Neural progenitor cell (in vitro differentiated cells): ENCODE measurements around the gene RBMS1. TPM values are rescaled to one million over a fixed set of nuclear protein-coding genes. Genes with fewer than 3 reads are reported as not detected.
A peak's percentile ranks its signal among the peaks of the same experiment; 100 is the strongest.

ENCODE experiments used
- DNase-seq: peaks from one replicate; pipeline ENCODE4 v3.0.0-alpha.2; 2016; ENCODE audit warnings: low spot score
- H2AFZ ChIP-seq: fragments of 200-600 bp; sonication (generic); replicated peaks from 2 replicates; pipeline ENCODE4 v1.6.1; 2016; ENCODE audit warnings: antibody characterized with exemption
- H3F3A ChIP-seq: fragments of 200-600 bp; sonication (generic); 2 replicates; pipeline ENCODE4 v1.6.1; 2016; ENCODE audit warnings: antibody characterized with exemption, low read depth
- H3K27ac ChIP-seq: fragments of 200-600 bp; sonication (generic); 2 replicates; pipeline ENCODE4 v1.5.1; 2016; ENCODE audit warnings: mild to moderate bottlenecking
- H3K27me3 ChIP-seq: fragments of 200-600 bp; sonication (generic); 2 replicates; pipeline ENCODE4 v1.6.1; 2016; ENCODE audit warnings: mild to moderate bottlenecking, moderate library complexity
- H3K36me3 ChIP-seq: fragments of 200-600 bp; sonication (generic); 2 replicates; pipeline ENCODE4 v1.5.1; 2016
- H3K4me1 ChIP-seq: fragments of 200-600 bp; sonication (generic); 2 replicates; pipeline ENCODE4 v1.6.1; 2016; ENCODE audit warnings: mixed run types
- H3K4me2 ChIP-seq: fragments of 200-600 bp; sonication (generic); 2 replicates; pipeline ENCODE4 v1.6.1; 2016
- H3K4me3 ChIP-seq: fragments of 200-600 bp; sonication (generic); 2 replicates; pipeline ENCODE4 v1.5.1; 2016
- H3K79me2 ChIP-seq: fragments of 200-600 bp; sonication (generic); 2 replicates; pipeline ENCODE4 v1.6.1; 2016; ENCODE audit warnings: low read depth
- H3K9ac ChIP-seq: fragments of 200-600 bp; sonication (generic); 2 replicates; pipeline ENCODE4 v1.6.1; 2016
- H3K9me3 ChIP-seq: fragments of 200-600 bp; sonication (generic); 2 replicates; pipeline ENCODE4 v1.5.1; 2016; ENCODE audit warnings: low read depth
- H4K20me1 ChIP-seq: fragments of 200-600 bp; sonication (generic); 2 replicates; pipeline ENCODE4 v1.6.1; 2016; ENCODE audit warnings: low read depth
- H3K27ac Mint-ChIP-seq: 3 replicates; pipeline ENCODE4 v1.8.0; 2021; ENCODE audit warnings: mixed read lengths
- H3K27me3 Mint-ChIP-seq: 2 replicates; pipeline ENCODE4 v1.8.0; 2022; ENCODE audit warnings: low read depth, mild to moderate bottlenecking, inconsistent platforms, moderate library complexity, mixed read lengths; ENCODE audit not compliant: insufficient read depth
- H3K36me3 Mint-ChIP-seq: 3 replicates; pipeline ENCODE4 v1.8.0; 2021; ENCODE audit warnings: mixed read lengths
- H3K4me1 Mint-ChIP-seq: 3 replicates; pipeline ENCODE4 v1.8.0; 2021; ENCODE audit warnings: mixed read lengths
- H3K4me3 Mint-ChIP-seq: 3 replicates; pipeline ENCODE4 v1.8.0; 2021; ENCODE audit warnings: mild to moderate bottlenecking, moderate library complexity, mixed read lengths
- H3K9me3 Mint-ChIP-seq: 3 replicates; pipeline ENCODE4 v1.8.0; 2020; ENCODE audit warnings: mixed read lengths
- EZH2 ChIP-seq: fragments of 200-600 bp; sonication (generic); IDR thresholded peaks from 2 replicates; pipeline ENCODE4 v1.6.1; 2017; ENCODE audit warnings: antibody characterized with exemption, mild to moderate bottlenecking, moderate library complexity
- EZH2phosphoT487 ChIP-seq: fragments of 200-600 bp; sonication (generic); IDR thresholded peaks from 2 replicates; pipeline ENCODE4 v1.6.1; 2017; ENCODE audit warnings: antibody characterized with exemption
- total RNA-seq: library from RNA; depleted of rRNA; stranded (reverse); fragments of >200 nt; gene quantifications from 2 replicates; pipeline ENCODE4 v1.2.3, GENCODE V29; 2015; ENCODE audit warnings: low replicate concordance
- TF ChIP-seq, protein P1 (sequence below): fragments of 200-600 bp; sonication (generic); IDR thresholded peaks from 2 replicates; pipeline ENCODE4 v1.5.1; 2017; ENCODE audit warnings: antibody characterized with exemption, mild to moderate bottlenecking

The RBMS1 gene
- total RNA-seq, 1 donor from 2014 or later, result 101 TPM

DNA sequence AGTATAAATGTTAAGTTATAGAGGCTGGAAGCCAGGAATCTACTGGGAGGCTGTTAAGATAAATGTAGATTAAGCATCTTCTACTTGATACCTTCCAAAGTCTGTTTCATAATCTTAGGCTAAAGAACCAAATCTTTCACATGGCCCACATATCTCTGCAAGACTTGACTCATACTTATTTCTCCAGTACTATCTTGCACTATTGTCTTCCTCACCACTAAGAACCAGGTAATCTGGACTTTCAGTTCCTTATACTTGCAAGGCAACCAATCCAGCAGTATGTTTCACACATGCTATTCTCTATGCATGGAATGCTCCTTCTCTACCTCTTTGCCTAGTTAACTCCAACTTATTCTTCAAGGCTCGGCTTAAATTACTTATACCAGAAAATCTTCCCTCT is 62.2 kb downstream of the RBMS1 start:
- H3K36me3 Mint-ChIP-seq, result peaks cover 16% of the 10 kb centered on the region
- no peak overlapping the region for H3K4me2 ChIP-seq
- H3K4me1 Mint-ChIP-seq, result peaks cover 9% of the 10 kb centered on the region
- no peaks in the 10 kb centered on the region for H4K20me1 ChIP-seq
- no peaks in the 10 kb centered on the region for H3K27me3 Mint-ChIP-seq
- peaks cover 2% of the 10 kb centered on the region for H3K9me3 Mint-ChIP-seq
- H3K9me3 ChIP-seq, result no peaks in the 10 kb centered on the region
- H3K4me1 ChIP-seq, result peaks cover 28% of the 10 kb centered on the region
- peaks cover 5% of the 10 kb centered on the region for H3K79me2 ChIP-seq
- no peak overlapping the region for H3K27ac ChIP-seq
- H3K27ac Mint-ChIP-seq, result no peak overlapping the region
- no peak overlapping the region for H3K4me3 Mint-ChIP-seq
- peaks cover 7% of the 10 kb centered on the region for H3F3A ChIP-seq
- DNase-seq, result no peak
- no peaks in the 10 kb centered on the region for H3K27me3 ChIP-seq
- no peak overlapping the region for H3K4me3 ChIP-seq
- no peak for TF ChIP-seq EZH2
- no peak for TF ChIP-seq EZH2phosphoT487
- TF ChIP-seq, protein P1, sequence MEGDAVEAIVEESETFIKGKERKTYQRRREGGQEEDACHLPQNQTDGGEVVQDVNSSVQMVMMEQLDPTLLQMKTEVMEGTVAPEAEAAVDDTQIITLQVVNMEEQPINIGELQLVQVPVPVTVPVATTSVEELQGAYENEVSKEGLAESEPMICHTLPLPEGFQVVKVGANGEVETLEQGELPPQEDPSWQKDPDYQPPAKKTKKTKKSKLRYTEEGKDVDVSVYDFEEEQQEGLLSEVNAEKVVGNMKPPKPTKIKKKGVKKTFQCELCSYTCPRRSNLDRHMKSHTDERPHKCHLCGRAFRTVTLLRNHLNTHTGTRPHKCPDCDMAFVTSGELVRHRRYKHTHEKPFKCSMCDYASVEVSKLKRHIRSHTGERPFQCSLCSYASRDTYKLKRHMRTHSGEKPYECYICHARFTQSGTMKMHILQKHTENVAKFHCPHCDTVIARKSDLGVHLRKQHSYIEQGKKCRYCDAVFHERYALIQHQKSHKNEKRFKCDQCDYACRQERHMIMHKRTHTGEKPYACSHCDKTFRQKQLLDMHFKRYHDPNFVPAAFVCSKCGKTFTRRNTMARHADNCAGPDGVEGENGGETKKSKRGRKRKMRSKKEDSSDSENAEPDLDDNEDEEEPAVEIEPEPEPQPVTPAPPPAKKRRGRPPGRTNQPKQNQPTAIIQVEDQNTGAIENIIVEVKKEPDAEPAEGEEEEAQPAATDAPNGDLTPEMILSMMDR, result no peak
- H3K9ac ChIP-seq, result no peak overlapping the region
- H2AFZ ChIP-seq, result no peak overlapping the region
- no peaks in the 10 kb centered on the region for H3K36me3 ChIP-seq

DNA sequence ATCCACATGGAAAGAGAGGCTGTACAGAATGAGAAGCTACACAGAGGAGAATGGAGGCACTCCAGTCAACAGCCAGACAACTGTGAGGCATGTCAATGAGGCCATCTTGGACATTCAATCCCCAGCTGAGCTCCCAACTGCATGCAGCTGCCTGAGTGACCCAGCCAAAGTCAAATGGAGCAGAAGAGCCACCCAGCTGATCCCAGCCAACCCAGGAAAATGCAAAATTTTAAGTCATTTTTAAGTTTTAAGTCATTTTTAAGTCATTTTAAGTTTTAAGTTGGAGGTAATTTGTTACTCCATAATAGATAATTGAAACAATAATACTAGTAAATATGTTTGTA is 63.6 kb downstream of the RBMS1 start:
- Histone ChIP-seq H3K9ac (no peak overlapping the region), H3K9me3 (no peaks in the 10 kb centered on the region), H3K4me2 (no peak overlapping the region), H2AFZ (no peak overlapping the region), H3K27ac (no peak overlapping the region), H4K20me1 (no peaks in the 10 kb centered on the region), H3F3A (peaks cover 7% of the 10 kb centered on the region), H3K27me3 (no peaks in the 10 kb centered on the region), H3K36me3 (no peaks in the 10 kb centered on the region), H3K4me1 (peaks cover 34% of the 10 kb centered on the region), H3K4me3 (no peak overlapping the region), H3K79me2 (peaks cover 3% of the 10 kb centered on the region)
- Mint-ChIP-seq H3K4me3 (no peak overlapping the region), H3K4me1 (peaks cover 10% of the 10 kb centered on the region), H3K36me3 (peaks cover 16% of the 10 kb centered on the region), H3K27me3 (no peaks in the 10 kb centered on the region), H3K27ac (no peak overlapping the region), H3K9me3 (peaks cover 2% of the 10 kb centered on the region)
- no peak for DNase-seq
- TF ChIP-seq EZH2 (no peak), EZH2phosphoT487 (no peak)
- TF ChIP-seq, protein P1, result no peak

GRCh38 chr2:160429248-160430000 is 64.2 kb downstream of the RBMS1 start:
- H3K79me2 ChIP-seq, result no peaks in the 10 kb centered on the region
- no peaks in the 10 kb centered on the region for H4K20me1 ChIP-seq
- H3K9me3 ChIP-seq, result no peaks in the 10 kb centered on the region
- no peak overlapping the region for H3K4me3 ChIP-seq
- H3K27ac ChIP-seq, result no peak overlapping the region
- H3K27me3 ChIP-seq, result no peaks in the 10 kb centered on the region
- no peak overlapping the region for H2AFZ ChIP-seq
- Mint-ChIP-seq H3K36me3 (peaks cover 16% of the 10 kb centered on the region), H3K9me3 (peaks cover 2% of the 10 kb centered on the region), H3K4me1 (peaks cover 10% of the 10 kb centered on the region), H3K27me3 (no peaks in the 10 kb centered on the region), H3K4me3 (no peak overlapping the region), H3K27ac (no peak overlapping the region)
- no peak overlapping the region for H3K9ac ChIP-seq
- no peaks in the 10 kb centered on the region for H3K36me3 ChIP-seq
- TF ChIP-seq EZH2, result no peak
- TF ChIP-seq, protein P1, result peak; percentile 65
- peaks cover 7% of the 10 kb centered on the region for H3F3A ChIP-seq
- H3K4me1 ChIP-seq, result peaks cover 28% of the 10 kb centered on the region
- H3K4me2 ChIP-seq, result no peak overlapping the region
- peak; percentile 24 for DNase-seq
